PC-9 (cell line): Measurements from ENCODE around the gene KIRREL2. TPM values are rescaled to one million over a fixed set of nuclear protein-coding genes. Genes with fewer than 3 reads are reported as not detected.

Experiments
- BruUV-seq: library from RNA; stranded (reverse); fragments of 400-500 nt; replicated peaks from 2 replicates; lab custom pipeline; 2021; lab: Mats Ljungman, UMichigan
- CTCF ChIA-PET: fragments of 300-600 bp; sonication (Branson Sonifier 250); formaldehyde crosslinking; loops from one replicate; lab custom pipeline; 2022; ENCODE audit warnings: antibody characterized with exemption; lab: Charles Lee
- POLR2A ChIA-PET: fragments of 300-600 bp; sonication (Branson Sonifier 250); formaldehyde crosslinking; loops from one replicate; lab custom pipeline; 2022; ENCODE audit warnings: antibody characterized with exemption; ENCODE audit not compliant: unreplicated experiment; lab: Charles Lee
- DNase-seq, 2 experiments: peaks; one replicate each; pipeline versions ENCODE4 v3.0.0 to v3.0.0-alpha.2; 2015 to 2022; ENCODE audit warnings: mixed read lengths in 1 of 2
- H2AFZ ChIP-seq: fragments of 200-600 bp; sonication (generic); 2 replicates; pipeline ENCODE4 v1.8.1; 2017; ENCODE audit warnings: antibody characterized with exemption
- H3F3A ChIP-seq: fragments of 200-600 bp; sonication (generic); 2 replicates; pipeline ENCODE4 v1.8.1; 2017; ENCODE audit warnings: antibody characterized with exemption, mild to moderate bottlenecking, low read depth; ENCODE audit not compliant: insufficient read depth
- H3K27ac ChIP-seq: fragments of 200-600 bp; sonication (generic); 2 replicates; pipeline ENCODE4 v1.6.1; 2016; ENCODE audit warnings: mixed run types
- H3K27me3 ChIP-seq: fragments of 200-600 bp; sonication (generic); 2 replicates; pipeline ENCODE4 v1.6.1; 2016; ENCODE audit warnings: low read depth, mixed run types; ENCODE audit not compliant: insufficient read depth
- H3K36me3 ChIP-seq: fragments of 200-600 bp; sonication (generic); 2 replicates; pipeline ENCODE4 v1.6.1; 2016; ENCODE audit warnings: low read depth, mixed run types
- H3K4me1 ChIP-seq: fragments of 200-600 bp; sonication (generic); replicated peaks from 2 replicates; pipeline ENCODE4 v1.6.1; 2016; ENCODE audit warnings: mixed run types; ENCODE audit not compliant: insufficient read depth
- H3K4me2 ChIP-seq: fragments of 200-600 bp; sonication (generic); 2 replicates; pipeline ENCODE4 v1.6.1; 2017; ENCODE audit warnings: mixed run types
- H3K4me3 ChIP-seq: fragments of 200-600 bp; sonication (generic); 2 replicates; pipeline ENCODE4 v1.6.1; 2016; ENCODE audit warnings: mixed run types
- H3K79me2 ChIP-seq: fragments of 200-600 bp; sonication (generic); 2 replicates; pipeline ENCODE4 v1.6.1; 2017; ENCODE audit warnings: low read depth, mixed run types
- H3K9me2 ChIP-seq: fragments of 200-600 bp; sonication (generic); 2 replicates; pipeline ENCODE4 v1.8.1; 2017; ENCODE audit warnings: mild to moderate bottlenecking; ENCODE audit not compliant: insufficient read depth
- H3K9me3 ChIP-seq: fragments of 200-600 bp; sonication (generic); 2 replicates; pipeline ENCODE4 v1.8.1; 2016; ENCODE audit warnings: low read depth; ENCODE audit not compliant: insufficient read depth
- H4K20me1 ChIP-seq: fragments of 200-600 bp; sonication (generic); 2 replicates; pipeline ENCODE4 v1.8.1; 2017; ENCODE audit not compliant: insufficient read depth
- CTCF ChIP-seq: fragments of 200-600 bp; sonication (generic); conservative IDR thresholded peaks from 2 replicates; pipeline ENCODE4 v1.6.1; 2017; ENCODE audit warnings: mixed run types, antibody characterized with exemption, mild to moderate bottlenecking, moderate library complexity
- EZH2 ChIP-seq: fragments of 200-600 bp; sonication (generic); IDR thresholded peaks from 2 replicates; pipeline ENCODE4 v1.8.0; 2017; ENCODE audit warnings: antibody characterized with exemption, low read depth
- intact Hi-C: fragments of 100-400 bp; cut with micrococcal nuclease; formaldehyde crosslinking; loops from one replicate; pipeline ENCODE4 v1.10.0; 2022; ENCODE audit not compliant: unreplicated experiment
- total RNA-seq: library from RNA; stranded (reverse); gene quantifications from 2 replicates; pipeline ENCODE4 v1.2.3, GENCODE V29; 2021

KIRREL2 gene
- total RNA-seq, 1 experiment from 2014 or later, result not detected

- H3K4me2 ChIP-seq, result no peak overlapping the region
- BruUV-seq, result no TSS peak
Measured at GRCh38 chr19:35844482-35845214, 12.1 kb upstream of the KIRREL2 start.

GRCh38 chr19:35845215-35846037, 11.3 kb upstream of the KIRREL2 start:
- Histone ChIP-seq H3K9me3 (no peaks in the 10 kb centered on the region), H3K4me2 (no peak overlapping the region), H3K36me3 (no peaks in the 10 kb centered on the region), H2AFZ (no peak overlapping the region), H3K27me3 (peaks cover 81% of the 10 kb centered on the region), H3K9me2 (no peaks in the 10 kb centered on the region), H3F3A (no peaks in the 10 kb centered on the region), H3K4me1 (no peaks in the 10 kb centered on the region), H3K79me2 (no peaks in the 10 kb centered on the region), H4K20me1 (no peaks in the 10 kb centered on the region), H3K27ac (no peak overlapping the region), H3K4me3 (no peak overlapping the region)
- intact Hi-C loops, result no loop called here
- BruUV-seq, result no TSS peak
- POLR2A ChIA-PET, result interaction anchor here (0.5 kb wide), 1 partner anchor 465 kb away, joined by 7 read pairs; no protein-coding TSS in a partner anchor
- no peak for TF ChIP-seq EZH2
- no peak for TF ChIP-seq CTCF
- DNase-seq, result peak in 1 of 2 experiments; percentile 14
- CTCF ChIA-PET, result no interaction called here

More at GRCh38 chr19:35844482-35845214, 12.1 kb upstream of the KIRREL2 start:
- no peak overlapping the region for H3K27ac ChIP-seq
- no peaks in the 10 kb centered on the region for H3K9me2 ChIP-seq
- no peaks in the 10 kb centered on the region for H3K4me1 ChIP-seq
- H3F3A ChIP-seq, result no peaks in the 10 kb centered on the region
- no peaks in the 10 kb centered on the region for H3K36me3 ChIP-seq
- H2AFZ ChIP-seq, result no peak overlapping the region
- TF ChIP-seq EZH2, result no peak
- TF ChIP-seq CTCF, result no peak
- H3K27me3 ChIP-seq, result peaks cover 80% of the 10 kb centered on the region
- H3K79me2 ChIP-seq, result no peaks in the 10 kb centered on the region
- no peak overlapping the region for H3K4me3 ChIP-seq
- ChIA-PET POLR2A (interaction anchor here (0.5 kb wide), 1 partner anchor 464 kb away, joined by 7 read pairs; no protein-coding TSS in a partner anchor), CTCF (no interaction called here)
- intact Hi-C loops, result no loop called here
- no peaks in the 10 kb centered on the region for H4K20me1 ChIP-seq
- no peaks in the 10 kb centered on the region for H3K9me3 ChIP-seq
- no peak for DNase-seq

- H3K27ac ChIP-seq, result no peak overlapping the region
- H3K4me1 ChIP-seq, result no peaks in the 10 kb centered on the region
- peaks cover 81% of the 10 kb centered on the region for H3K27me3 ChIP-seq
- H3K79me2 ChIP-seq, result no peaks in the 10 kb centered on the region
- no TSS peak for BruUV-seq
- H4K20me1 ChIP-seq, result no peaks in the 10 kb centered on the region
- no peaks in the 10 kb centered on the region for H3K9me3 ChIP-seq
- CTCF ChIA-PET, result no interaction called here
- POLR2A ChIA-PET, result no interaction called here
- H2AFZ ChIP-seq, result no peak overlapping the region
- no peaks in the 10 kb centered on the region for H3K9me2 ChIP-seq
- H3K36me3 ChIP-seq, result no peaks in the 10 kb centered on the region
- DNase-seq, result no peak
- H3K4me3 ChIP-seq, result no peak overlapping the region
- no peak overlapping the region for H3K4me2 ChIP-seq
- TF ChIP-seq CTCF, result no peak
- no peak for TF ChIP-seq EZH2
- intact Hi-C loops, result no loop called here
- no peaks in the 10 kb centered on the region for H3F3A ChIP-seq
Measured at GRCh38 chr19:35846038-35846668, 10.6 kb upstream of the KIRREL2 start.
